ENCODE results near the gene ROBO1. TPM values are rescaled to one million over a fixed set of nuclear protein-coding genes. Genes with fewer than 3 reads are reported as not detected.
A peak's percentile ranks its signal among the peaks of the same experiment; 100 is the strongest.

ROBO1 gene
- total and polyA plus RNA-seq, 2 donors from 2014 or later, result 2.1 to 22.1 TPM

DNA sequence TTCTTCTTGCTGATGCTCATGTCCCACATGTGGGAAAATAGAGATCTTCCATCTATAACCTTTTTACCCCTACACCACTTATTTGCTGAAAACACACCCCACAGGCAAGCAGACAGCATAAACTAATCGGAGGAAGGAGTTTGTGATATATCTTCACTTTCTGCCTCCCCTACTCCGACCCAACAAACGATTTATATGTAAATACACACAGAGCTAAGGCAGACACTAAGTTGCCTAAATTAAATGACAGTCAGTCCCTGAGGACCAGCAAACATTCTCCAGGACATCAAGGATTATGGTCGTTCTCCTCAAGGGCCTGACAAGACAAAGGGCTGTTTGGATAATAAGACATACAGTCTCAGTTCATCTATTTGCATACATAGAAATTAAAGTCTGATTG, 552.5 kb downstream of the ROBO1 start:
- no peak for FAIRE-seq

GRCh38 chr3:79211586-79212359, 556.0 kb downstream of the ROBO1 start:
- peak overlapping the region in 1 of 3 donors; percentile 16 for H3K4me3 ChIP-seq (ENCODE audit: low read length in 3 of 3)
- H3K9me3 ChIP-seq (ENCODE audit: control insufficient read depth in 2 of 3, insufficient read depth in 1 of 3, low read length in 3 of 3), result peaks cover 0 to 2% (median 0%) of the 10 kb centered on the region in 3 donors
- TF ChIP-seq, protein P1, sequence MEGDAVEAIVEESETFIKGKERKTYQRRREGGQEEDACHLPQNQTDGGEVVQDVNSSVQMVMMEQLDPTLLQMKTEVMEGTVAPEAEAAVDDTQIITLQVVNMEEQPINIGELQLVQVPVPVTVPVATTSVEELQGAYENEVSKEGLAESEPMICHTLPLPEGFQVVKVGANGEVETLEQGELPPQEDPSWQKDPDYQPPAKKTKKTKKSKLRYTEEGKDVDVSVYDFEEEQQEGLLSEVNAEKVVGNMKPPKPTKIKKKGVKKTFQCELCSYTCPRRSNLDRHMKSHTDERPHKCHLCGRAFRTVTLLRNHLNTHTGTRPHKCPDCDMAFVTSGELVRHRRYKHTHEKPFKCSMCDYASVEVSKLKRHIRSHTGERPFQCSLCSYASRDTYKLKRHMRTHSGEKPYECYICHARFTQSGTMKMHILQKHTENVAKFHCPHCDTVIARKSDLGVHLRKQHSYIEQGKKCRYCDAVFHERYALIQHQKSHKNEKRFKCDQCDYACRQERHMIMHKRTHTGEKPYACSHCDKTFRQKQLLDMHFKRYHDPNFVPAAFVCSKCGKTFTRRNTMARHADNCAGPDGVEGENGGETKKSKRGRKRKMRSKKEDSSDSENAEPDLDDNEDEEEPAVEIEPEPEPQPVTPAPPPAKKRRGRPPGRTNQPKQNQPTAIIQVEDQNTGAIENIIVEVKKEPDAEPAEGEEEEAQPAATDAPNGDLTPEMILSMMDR (IDR thresholded peaks at IDR 0.05; ENCODE audit: borderline replicate concordance, extremely low read depth, insufficient read depth), result no peak
- FAIRE-seq (no peak), DNase-seq (peak; percentile 13 to 68 (median 38))
- no peak overlapping the region for H3K27ac ChIP-seq (ENCODE audit: low read depth in 2 of 2, low read length in 2 of 2)
- H3K4me1 ChIP-seq (ENCODE audit: control insufficient read depth in 2 of 3, insufficient read depth in 2 of 3, low read depth in 1 of 3, low read length in 3 of 3), result no peaks in the 10 kb centered on the region
- H3K9ac ChIP-seq (ENCODE audit: low read length in 3 of 3), result no peak overlapping the region
- intact Hi-C loops (cut with DNase I), result no loop called here
- no peaks in the 10 kb centered on the region for H3K27me3 ChIP-seq (ENCODE audit: control insufficient read depth, insufficient read depth, low read length)
- no peaks in the 10 kb centered on the region for H3K36me3 ChIP-seq (ENCODE audit: control insufficient read depth in 2 of 3, insufficient read depth in 3 of 3, low read length in 3 of 3)

More for the DNA sequence above, 552.5 kb downstream of the ROBO1 start:
- no peak for DNase-seq
- intact Hi-C loops (cut with DNase I), result no loop called here
- no peak overlapping the region for H3K27ac ChIP-seq (ENCODE audit: low read depth in 2 of 2, low read length in 2 of 2)
- no peaks in the 10 kb centered on the region for H3K36me3 ChIP-seq (ENCODE audit: control insufficient read depth in 2 of 3, insufficient read depth in 3 of 3, low read length in 3 of 3)
- H3K9me3 ChIP-seq (ENCODE audit: control insufficient read depth in 2 of 3, insufficient read depth in 1 of 3, low read length in 3 of 3), result peaks cover 0 to 2% (median 0%) of the 10 kb centered on the region in 3 donors
- H3K27me3 ChIP-seq (ENCODE audit: control insufficient read depth, insufficient read depth, low read length), result no peaks in the 10 kb centered on the region
- H3K4me1 ChIP-seq (ENCODE audit: control insufficient read depth in 2 of 3, insufficient read depth in 2 of 3, low read depth in 1 of 3, low read length in 3 of 3), result no peaks in the 10 kb centered on the region
- no peak overlapping the region for H3K9ac ChIP-seq (ENCODE audit: low read length in 3 of 3)
- H3K4me3 ChIP-seq (ENCODE audit: low read length in 3 of 3), result no peak overlapping the region
- TF ChIP-seq, protein P1 (IDR thresholded peaks at IDR 0.05; ENCODE audit: borderline replicate concordance, extremely low read depth, insufficient read depth), result no peak

DNA sequence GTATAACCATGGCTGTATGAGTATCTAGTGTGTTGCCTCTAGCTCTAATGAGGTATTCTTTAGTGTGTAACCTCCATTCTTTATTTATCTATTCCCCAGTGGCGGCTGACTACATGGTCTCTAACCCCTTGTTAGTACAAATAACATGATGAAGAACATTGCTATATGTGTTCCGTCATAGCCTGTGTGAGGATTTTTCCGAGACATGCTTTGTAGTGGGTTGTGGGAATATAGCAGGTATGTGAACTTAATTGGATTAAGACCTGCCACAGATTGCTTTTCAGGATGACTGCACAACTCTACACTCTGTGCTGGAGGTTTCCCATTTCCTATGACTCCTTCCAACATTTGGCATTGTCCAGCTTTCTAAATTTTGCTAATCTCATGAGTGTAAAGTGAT, 563.4 kb downstream of the ROBO1 start:
- FAIRE-seq, result no peak
- TF ChIP-seq, protein P1 (IDR thresholded peaks at IDR 0.05; ENCODE audit: borderline replicate concordance, extremely low read depth, insufficient read depth), result no peak
- no peak overlapping the region for H3K4me3 ChIP-seq (ENCODE audit: low read length in 3 of 3)
- no peaks in the 10 kb centered on the region for H3K9me3 ChIP-seq (ENCODE audit: control insufficient read depth in 2 of 3, insufficient read depth in 1 of 3, low read length in 3 of 3)
- H3K27ac ChIP-seq (ENCODE audit: low read depth in 2 of 2, low read length in 2 of 2), result no peak overlapping the region
- no peaks in the 10 kb centered on the region for H3K36me3 ChIP-seq (ENCODE audit: control insufficient read depth in 2 of 3, insufficient read depth in 3 of 3, low read length in 3 of 3)
- no peak overlapping the region for H3K9ac ChIP-seq (ENCODE audit: low read length in 3 of 3)
- intact Hi-C loops (cut with DNase I), result no loop called here
- no peaks in the 10 kb centered on the region for H3K4me1 ChIP-seq (ENCODE audit: control insufficient read depth in 2 of 3, insufficient read depth in 2 of 3, low read depth in 1 of 3, low read length in 3 of 3)
- H3K27me3 ChIP-seq (ENCODE audit: control insufficient read depth, insufficient read depth, low read length), result no peaks in the 10 kb centered on the region
- DNase-seq, result peak in 2 of 5 donors; percentile 14 to 32

Measured in kidney (tissue), 14 donors.